Measurements from ENCODE around the gene PDZD2.

GRCh38 chr5:31889001-31889561, 250.2 kb downstream of the PDZD2 start:
- TF ChIP-seq CTCF (conservative IDR thresholded peaks at IDR 0.05; ENCODE audit: low read depth in 2 of 2) (no peak), CREB1 (CRISPR knock-in tag; IDR thresholded peaks at IDR 0.05; ENCODE audit: low read depth) (no peak), ZNF331 (CRISPR knock-in tag; IDR thresholded peaks at IDR 0.05; ENCODE audit: low read depth) (no peak), REST (IDR thresholded peaks at IDR 0.05; ENCODE audit: unreplicated experiment) (no peak), ZNF114 (CRISPR knock-in tag; IDR thresholded peaks at IDR 0.05) (no peak)

Data from GM23338 (cell line).